HG03066 (cell line): ENCODE results near the gene COL18A1.

Experiments
- ATAC-seq: cut with Tn5 transposase; IDR thresholded peaks from one replicate; pipeline ENCODE4 v1.9.1; 2021; ENCODE audit warnings: low read depth; ENCODE audit not compliant: unreplicated experiment

Gene COL18A1

GRCh38 chr21:45393833-45394638 is 10.9 kb upstream of the COL18A1 start:
- no peak for ATAC-seq

- no peak for ATAC-seq
These were observed 8.4 kb upstream of the COL18A1 start for GRCh38 chr21:45396620-45396995.

DNA sequence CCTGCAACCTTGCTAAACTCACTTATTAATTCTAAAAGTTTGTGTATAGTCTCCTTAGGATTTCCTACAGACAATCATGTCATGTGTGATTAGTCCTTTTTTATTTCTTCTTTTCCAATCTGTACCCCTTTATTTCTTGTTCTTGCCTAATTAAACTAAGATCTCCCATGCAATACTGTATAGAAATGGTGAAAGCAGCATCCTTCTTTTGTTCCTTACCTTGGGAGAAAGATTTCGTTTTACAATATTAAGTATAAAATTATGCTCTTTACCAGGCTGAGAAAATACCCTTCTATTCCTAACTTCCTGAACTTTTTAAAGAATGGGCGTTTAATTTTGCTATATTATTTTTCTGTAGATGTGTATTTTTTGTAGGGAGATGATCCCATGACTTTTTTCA is 7.6 kb upstream of the COL18A1 start:
- ATAC-seq: no peak

DNA sequence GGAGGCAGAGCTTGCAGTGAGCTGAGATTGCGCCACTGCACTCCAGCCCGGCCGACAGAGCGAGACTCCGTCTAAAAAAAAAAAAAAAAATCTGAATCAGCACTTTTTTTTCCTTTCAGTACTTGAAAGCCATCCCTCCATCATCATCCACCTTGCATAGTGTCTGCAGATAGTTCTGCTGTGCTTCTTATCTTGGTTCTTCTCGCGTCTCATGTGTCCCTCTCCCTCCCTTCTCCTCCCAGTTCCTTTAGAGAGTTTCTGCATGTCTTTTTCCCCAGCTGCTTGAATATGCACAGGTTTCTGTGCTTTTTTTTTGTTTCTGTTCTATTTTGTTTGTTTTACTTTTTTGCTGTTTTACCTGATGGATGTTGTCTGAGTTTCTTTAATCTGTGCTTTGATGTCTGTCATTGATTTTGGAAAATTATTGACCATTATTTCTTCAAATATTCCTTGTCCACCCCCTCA is 3.9 kb upstream of the COL18A1 start:
- no peak for ATAC-seq

GRCh38 chr21:45401916-45402900 is 2.8 kb upstream of the COL18A1 start:
- ATAC-seq: no peak

- no peak for ATAC-seq
These were observed 1.7 kb upstream of the COL18A1 start for GRCh38 chr21:45403133-45403824.

DNA sequence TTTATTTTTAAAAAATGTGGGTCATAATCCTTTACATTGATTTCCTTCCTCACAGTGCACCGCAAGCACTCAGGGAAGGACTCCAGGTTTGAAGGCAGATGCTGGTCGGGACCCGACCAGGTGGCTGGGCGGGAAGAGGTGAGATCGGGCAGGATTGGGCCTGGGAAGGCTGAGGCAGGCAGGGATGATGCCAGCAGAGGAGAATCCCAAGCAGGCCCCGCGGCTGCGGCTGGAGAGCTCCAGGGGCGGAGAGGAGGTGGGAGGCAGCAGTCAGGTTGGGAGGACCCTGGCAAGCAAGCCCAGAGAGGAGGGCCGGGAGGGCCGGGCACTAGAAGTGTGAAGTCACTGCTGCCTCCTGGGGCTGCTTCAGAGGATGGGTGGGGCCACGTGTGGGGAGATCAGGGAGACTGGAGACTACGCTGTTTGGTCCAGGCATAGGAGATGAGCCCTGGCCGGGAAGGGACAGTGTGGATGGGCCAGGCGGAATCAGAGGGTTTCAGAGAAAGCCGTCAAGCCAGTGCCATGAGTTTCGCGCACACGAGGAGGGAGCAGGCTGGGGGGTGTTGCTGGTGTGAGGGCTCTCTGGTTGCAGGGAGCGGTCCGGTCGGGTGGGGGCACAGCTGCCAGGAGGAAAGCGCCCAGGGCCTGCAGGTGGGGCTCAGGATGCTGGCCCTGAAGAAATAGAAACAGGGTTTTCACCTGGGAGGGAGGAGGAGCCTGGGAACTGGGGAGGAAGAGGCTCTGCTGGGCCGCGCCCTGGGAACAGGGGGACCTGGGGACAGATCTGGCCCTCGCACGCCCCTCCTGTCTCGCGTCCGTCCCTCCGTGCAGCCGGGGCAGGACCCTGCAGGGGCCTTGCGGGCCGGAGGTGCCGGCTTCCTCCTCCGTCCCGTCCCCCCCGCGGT is 888 bp upstream of the COL18A1 start:
- ATAC-seq: no peak

DNA sequence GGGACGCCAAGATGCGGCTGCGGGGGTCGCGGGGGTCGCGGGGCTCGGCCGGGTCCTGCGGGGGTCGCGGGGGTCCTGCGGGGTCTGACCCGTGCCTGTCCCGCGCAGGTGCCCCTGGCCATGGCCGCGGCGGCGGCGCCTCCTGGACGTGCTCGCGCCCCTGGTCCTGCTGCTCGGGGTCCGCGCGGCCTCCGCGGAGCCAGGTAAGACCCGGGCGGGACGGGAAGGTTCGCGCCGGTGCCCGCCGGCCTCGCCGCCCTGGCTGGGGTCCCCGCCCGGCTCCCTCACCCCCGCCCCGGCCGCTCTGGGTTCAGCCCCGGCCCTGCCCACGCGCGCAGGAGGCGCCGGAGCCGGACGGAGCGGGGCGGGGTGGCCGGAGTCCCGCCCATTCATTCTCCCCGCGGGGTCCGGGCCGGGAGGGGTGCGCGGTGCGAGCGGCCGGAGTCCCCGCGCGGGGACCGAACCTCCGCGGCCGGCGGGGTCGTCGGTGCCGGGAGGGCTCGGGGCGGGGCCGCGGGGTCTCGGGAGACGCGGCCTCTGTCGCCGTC is 380 bp downstream of the COL18A1 start:
- ATAC-seq: no peak

GRCh38 chr21:45405819-45406762 is 1.1 kb downstream of the COL18A1 start:
- ATAC-seq: no peak

GRCh38 chr21:45406801-45407628 is 2.0 kb downstream of the COL18A1 start:
- ATAC-seq: no peak

DNA sequence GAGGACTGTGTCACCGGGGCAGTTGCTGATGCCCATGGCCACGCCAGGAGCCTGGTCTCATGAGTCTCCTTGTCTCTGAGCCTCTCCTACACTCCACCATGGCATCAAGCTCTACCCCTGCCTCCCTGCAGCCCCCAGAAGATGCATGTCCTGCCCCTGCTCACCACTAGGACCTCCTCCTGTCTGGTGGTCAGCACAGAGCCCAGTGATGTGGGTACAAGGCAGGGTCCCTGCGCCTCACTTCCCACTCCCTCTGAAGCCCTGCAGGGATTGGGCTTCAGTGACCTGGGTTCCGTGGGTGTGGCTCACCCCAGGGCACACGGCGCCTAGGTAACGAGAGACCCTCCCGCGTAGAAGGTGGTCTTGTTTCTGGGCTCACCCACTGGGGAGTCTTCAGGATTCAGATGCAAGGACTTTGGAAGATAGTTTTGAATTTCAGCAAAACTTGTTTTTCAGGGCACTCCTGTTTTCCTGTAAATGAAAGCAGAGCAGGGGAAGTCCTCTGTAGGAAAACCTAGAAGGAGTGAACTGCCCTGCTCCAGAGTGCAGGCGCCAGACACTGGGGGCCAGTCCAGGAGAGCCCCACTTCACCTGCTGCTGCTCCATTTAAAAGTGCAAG is 2.8 kb downstream of the COL18A1 start:
- no peak for ATAC-seq

GRCh38 chr21:45408271-45408791 is 3.4 kb downstream of the COL18A1 start:
- ATAC-seq: no peak

- ATAC-seq: no peak
These were observed 3.9 kb downstream of the COL18A1 start for GRCh38 chr21:45408801-45409261.

GRCh38 chr21:45409466-45410150 is 4.6 kb downstream of the COL18A1 start:
- ATAC-seq: no peak

GRCh38 chr21:45410151-45410864 is 5.3 kb downstream of the COL18A1 start:
- no peak for ATAC-seq
